Vagina (tissue), 2 donors: Measurements from ENCODE around the gene ZSWIM6.

Source experiments
- POLR2AphosphoS5 ChIP-seq, 2 donors: sonication (generic); formaldehyde crosslinking; IDR thresholded peaks; one replicate each; pipeline ENCODE4 v1.9.0; 2017; ENCODE audit warnings: antibody characterized with exemption in 2 of 2, mild to moderate bottlenecking in 2 of 2, low read depth in 1 of 2; ENCODE audit not compliant: insufficient read depth in 1 of 2
- TF ChIP-seq, protein P1 (sequence below), 3 experiments: fragments of 450-650 bp in 2 of 3; fragments of 200-600 bp in 1 of 3; sonication (generic) in 1 of 3; IDR thresholded peaks; one replicate each; pipeline ENCODE4 v1.5.1; 2017 to 2019; ENCODE audit warnings: antibody characterized with exemption in 3 of 3, mild to moderate bottlenecking in 2 of 3, moderate library complexity in 2 of 3

- TF ChIP-seq, protein P1, sequence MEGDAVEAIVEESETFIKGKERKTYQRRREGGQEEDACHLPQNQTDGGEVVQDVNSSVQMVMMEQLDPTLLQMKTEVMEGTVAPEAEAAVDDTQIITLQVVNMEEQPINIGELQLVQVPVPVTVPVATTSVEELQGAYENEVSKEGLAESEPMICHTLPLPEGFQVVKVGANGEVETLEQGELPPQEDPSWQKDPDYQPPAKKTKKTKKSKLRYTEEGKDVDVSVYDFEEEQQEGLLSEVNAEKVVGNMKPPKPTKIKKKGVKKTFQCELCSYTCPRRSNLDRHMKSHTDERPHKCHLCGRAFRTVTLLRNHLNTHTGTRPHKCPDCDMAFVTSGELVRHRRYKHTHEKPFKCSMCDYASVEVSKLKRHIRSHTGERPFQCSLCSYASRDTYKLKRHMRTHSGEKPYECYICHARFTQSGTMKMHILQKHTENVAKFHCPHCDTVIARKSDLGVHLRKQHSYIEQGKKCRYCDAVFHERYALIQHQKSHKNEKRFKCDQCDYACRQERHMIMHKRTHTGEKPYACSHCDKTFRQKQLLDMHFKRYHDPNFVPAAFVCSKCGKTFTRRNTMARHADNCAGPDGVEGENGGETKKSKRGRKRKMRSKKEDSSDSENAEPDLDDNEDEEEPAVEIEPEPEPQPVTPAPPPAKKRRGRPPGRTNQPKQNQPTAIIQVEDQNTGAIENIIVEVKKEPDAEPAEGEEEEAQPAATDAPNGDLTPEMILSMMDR (IDR thresholded peaks at IDR 0.05), result no peak
- no peak for TF ChIP-seq POLR2AphosphoS5 (IDR thresholded peaks at IDR 0.05; ENCODE audit: insufficient read depth in 1 of 2, low read depth in 1 of 2)
Observed at GRCh38 chr5:61460471-61460870, 128.4 kb downstream of the ZSWIM6 start.
